ENCODE results near the gene NFIA. TPM values are rescaled to one million over a fixed set of nuclear protein-coding genes. Genes with fewer than 3 reads are reported as not detected.

The NFIA gene
- total and polyA plus RNA-seq, 2 donors: 7.9 to 10.3 TPM

GRCh38 chr1:61343734-61344420 is 261.5 kb downstream of the NFIA start:
- H3K36me3 ChIP-seq (ENCODE audit: control insufficient read depth in 2 of 2, insufficient read depth in 2 of 2, low read length in 1 of 2): no peaks in the 10 kb centered on the region
- H3K27me3 ChIP-seq (ENCODE audit: control insufficient read depth in 2 of 2, insufficient read depth in 1 of 2, low read length in 1 of 2): no peaks in the 10 kb centered on the region
- no peak for DNase-seq (ENCODE audit: low read depth in 6 of 9, low spot score in 9 of 9)
- 80% methylated on average over 6 of the region's 6 CpGs for WGBS
- H3K4me1 ChIP-seq (ENCODE audit: control insufficient read depth in 2 of 2, insufficient read depth in 2 of 2, low read length in 2 of 2): no peaks in the 10 kb centered on the region
- no peak overlapping the region for H3K4me3 ChIP-seq (ENCODE audit: low read length in 2 of 2)
- H3K9me3 ChIP-seq (ENCODE audit: control insufficient read depth in 2 of 2, insufficient read depth in 1 of 2, low read length in 1 of 2): no peaks in the 10 kb centered on the region
- no peak overlapping the region for H3K27ac ChIP-seq (ENCODE audit: low read depth in 1 of 2, low read length in 1 of 2)

DNA sequence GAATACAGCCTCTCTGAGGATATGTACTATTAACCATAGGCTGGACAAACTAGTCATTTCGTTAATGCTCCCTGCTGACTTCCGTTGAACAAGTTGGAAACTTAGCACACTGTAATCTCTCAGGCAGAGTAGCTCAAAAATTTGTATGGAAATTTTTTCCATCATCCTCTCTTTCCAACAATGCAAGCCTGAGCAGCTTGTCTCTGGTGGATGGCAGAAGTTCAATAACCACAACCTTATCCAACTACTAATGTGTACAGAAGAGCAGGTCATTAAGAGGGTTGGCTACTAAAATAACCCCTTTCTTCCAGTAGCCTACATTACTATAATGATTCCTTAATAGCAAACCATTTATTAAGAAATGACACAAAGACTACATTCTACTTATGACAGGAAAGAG is 262.3 kb downstream of the NFIA start:
- Histone ChIP-seq H3K4me3 (ENCODE audit: low read length in 2 of 2) (no peak overlapping the region), H3K9me3 (ENCODE audit: control insufficient read depth in 2 of 2, insufficient read depth in 1 of 2, low read length in 1 of 2) (no peaks in the 10 kb centered on the region), H3K36me3 (ENCODE audit: control insufficient read depth in 2 of 2, insufficient read depth in 2 of 2, low read length in 1 of 2) (no peaks in the 10 kb centered on the region), H3K27me3 (ENCODE audit: control insufficient read depth in 2 of 2, insufficient read depth in 1 of 2, low read length in 1 of 2) (no peaks in the 10 kb centered on the region), H3K4me1 (ENCODE audit: control insufficient read depth in 2 of 2, insufficient read depth in 2 of 2, low read length in 2 of 2) (no peaks in the 10 kb centered on the region), H3K27ac (ENCODE audit: low read depth in 1 of 2, low read length in 1 of 2) (no peak overlapping the region)
- 74% methylated on average over 2 of the region's 2 CpGs for WGBS
- no peak for DNase-seq (ENCODE audit: low read depth in 6 of 9, low spot score in 9 of 9)

GRCh38 chr1:61348025-61348665 is 265.8 kb downstream of the NFIA start:
- 94% methylated on average over 3 of the region's 3 CpGs for WGBS
- Histone ChIP-seq H3K9me3 (ENCODE audit: control insufficient read depth in 2 of 2, insufficient read depth in 1 of 2, low read length in 1 of 2) (no peaks in the 10 kb centered on the region), H3K36me3 (ENCODE audit: control insufficient read depth in 2 of 2, insufficient read depth in 2 of 2, low read length in 1 of 2) (no peaks in the 10 kb centered on the region), H3K4me1 (ENCODE audit: control insufficient read depth in 2 of 2, insufficient read depth in 2 of 2, low read length in 2 of 2) (no peaks in the 10 kb centered on the region), H3K4me3 (ENCODE audit: low read length in 2 of 2) (no peak overlapping the region), H3K27ac (ENCODE audit: low read depth in 1 of 2, low read length in 1 of 2) (peak overlapping the region in 1 of 2 donors; percentile 31), H3K27me3 (ENCODE audit: control insufficient read depth in 2 of 2, insufficient read depth in 1 of 2, low read length in 1 of 2) (no peaks in the 10 kb centered on the region)
- DNase-seq (ENCODE audit: low read depth in 6 of 9, low spot score in 9 of 9): no peak

- Histone ChIP-seq H3K27ac (ENCODE audit: low read depth in 1 of 2, low read length in 1 of 2) (no peak overlapping the region), H3K36me3 (ENCODE audit: control insufficient read depth in 2 of 2, insufficient read depth in 2 of 2, low read length in 1 of 2) (no peaks in the 10 kb centered on the region)
- DNase-seq (ENCODE audit: low read depth in 6 of 9, low spot score in 9 of 9): no peak
Observed at GRCh38 chr1:61352845-61353435, 270.6 kb downstream of the NFIA start.

GRCh38 chr1:61353797-61354406 is 271.5 kb downstream of the NFIA start:
- WGBS: 96% methylated on average over 4 of the region's 4 CpGs
- no peaks in the 10 kb centered on the region for H3K27me3 ChIP-seq (ENCODE audit: control insufficient read depth in 2 of 2, insufficient read depth in 1 of 2, low read length in 1 of 2)
- H3K36me3 ChIP-seq (ENCODE audit: control insufficient read depth in 2 of 2, insufficient read depth in 2 of 2, low read length in 1 of 2): no peaks in the 10 kb centered on the region
- H3K9me3 ChIP-seq (ENCODE audit: control insufficient read depth in 2 of 2, insufficient read depth in 1 of 2, low read length in 1 of 2): no peaks in the 10 kb centered on the region
- H3K4me3 ChIP-seq (ENCODE audit: low read length in 2 of 2): no peak overlapping the region
- H3K4me1 ChIP-seq (ENCODE audit: control insufficient read depth in 2 of 2, insufficient read depth in 2 of 2, low read length in 2 of 2): no peaks in the 10 kb centered on the region
- no peak for DNase-seq (ENCODE audit: low read depth in 6 of 9, low spot score in 9 of 9)
- H3K27ac ChIP-seq (ENCODE audit: low read depth in 1 of 2, low read length in 1 of 2): no peak overlapping the region

More at GRCh38 chr1:61352845-61353435, 270.6 kb downstream of the NFIA start:
- WGBS: 88% methylated on average over 3 of the region's 3 CpGs
- Histone ChIP-seq H3K9me3 (ENCODE audit: control insufficient read depth in 2 of 2, insufficient read depth in 1 of 2, low read length in 1 of 2) (no peaks in the 10 kb centered on the region), H3K27me3 (ENCODE audit: control insufficient read depth in 2 of 2, insufficient read depth in 1 of 2, low read length in 1 of 2) (no peaks in the 10 kb centered on the region), H3K4me3 (ENCODE audit: low read length in 2 of 2) (no peak overlapping the region), H3K4me1 (ENCODE audit: control insufficient read depth in 2 of 2, insufficient read depth in 2 of 2, low read length in 2 of 2) (no peaks in the 10 kb centered on the region)

GRCh38 chr1:61356016-61356415 is 273.7 kb downstream of the NFIA start:
- H3K27ac ChIP-seq (ENCODE audit: low read depth in 1 of 2, low read length in 1 of 2): no peak overlapping the region
- H3K9me3 ChIP-seq (ENCODE audit: control insufficient read depth in 2 of 2, insufficient read depth in 1 of 2, low read length in 1 of 2): no peaks in the 10 kb centered on the region
- H3K4me1 ChIP-seq (ENCODE audit: control insufficient read depth in 2 of 2, insufficient read depth in 2 of 2, low read length in 2 of 2): no peaks in the 10 kb centered on the region
- no peaks in the 10 kb centered on the region for H3K27me3 ChIP-seq (ENCODE audit: control insufficient read depth in 2 of 2, insufficient read depth in 1 of 2, low read length in 1 of 2)
- no peaks in the 10 kb centered on the region for H3K36me3 ChIP-seq (ENCODE audit: control insufficient read depth in 2 of 2, insufficient read depth in 2 of 2, low read length in 1 of 2)
- H3K4me3 ChIP-seq (ENCODE audit: low read length in 2 of 2): no peak overlapping the region
- no peak for DNase-seq (ENCODE audit: low read depth in 6 of 9, low spot score in 9 of 9)

GRCh38 chr1:61356995-61357394 is 274.6 kb downstream of the NFIA start:
- H3K4me1 ChIP-seq (ENCODE audit: control insufficient read depth in 2 of 2, insufficient read depth in 2 of 2, low read length in 2 of 2): no peaks in the 10 kb centered on the region
- 94% methylated on average over 5 of the region's 5 CpGs for WGBS
- no peaks in the 10 kb centered on the region for H3K36me3 ChIP-seq (ENCODE audit: control insufficient read depth in 2 of 2, insufficient read depth in 2 of 2, low read length in 1 of 2)

GRCh38 chr1:61357539-61357938 is 275.2 kb downstream of the NFIA start:
- H3K9me3 ChIP-seq (ENCODE audit: control insufficient read depth in 2 of 2, insufficient read depth in 1 of 2, low read length in 1 of 2): no peaks in the 10 kb centered on the region
- 96% methylated on average over 5 of the region's 5 CpGs for WGBS
- no peaks in the 10 kb centered on the region for H3K36me3 ChIP-seq (ENCODE audit: control insufficient read depth in 2 of 2, insufficient read depth in 2 of 2, low read length in 1 of 2)
- DNase-seq (ENCODE audit: low read depth in 6 of 9, low spot score in 9 of 9): no peak
- H3K27ac ChIP-seq (ENCODE audit: low read depth in 1 of 2, low read length in 1 of 2): no peak overlapping the region
- no peaks in the 10 kb centered on the region for H3K4me1 ChIP-seq (ENCODE audit: control insufficient read depth in 2 of 2, insufficient read depth in 2 of 2, low read length in 2 of 2)
- H3K27me3 ChIP-seq (ENCODE audit: control insufficient read depth in 2 of 2, insufficient read depth in 1 of 2, low read length in 1 of 2): no peaks in the 10 kb centered on the region
- H3K4me3 ChIP-seq (ENCODE audit: low read length in 2 of 2): no peak overlapping the region

More at GRCh38 chr1:61356995-61357394, 274.6 kb downstream of the NFIA start:
- Histone ChIP-seq H3K27me3 (ENCODE audit: control insufficient read depth in 2 of 2, insufficient read depth in 1 of 2, low read length in 1 of 2) (no peaks in the 10 kb centered on the region), H3K27ac (ENCODE audit: low read depth in 1 of 2, low read length in 1 of 2) (no peak overlapping the region), H3K9me3 (ENCODE audit: control insufficient read depth in 2 of 2, insufficient read depth in 1 of 2, low read length in 1 of 2) (no peaks in the 10 kb centered on the region), H3K4me3 (ENCODE audit: low read length in 2 of 2) (no peak overlapping the region)
- no peak for DNase-seq (ENCODE audit: low read depth in 6 of 9, low spot score in 9 of 9)

All from thymus (tissue), 11 donors.